ENCODE data around the gene GRK4. TPM values are rescaled to one million over a fixed set of nuclear protein-coding genes. Genes with fewer than 3 reads are reported as not detected.

GRK4 gene
- polyA plus RNA-seq, 1 donor from 2014 or later = 0.99 TPM

DNA sequence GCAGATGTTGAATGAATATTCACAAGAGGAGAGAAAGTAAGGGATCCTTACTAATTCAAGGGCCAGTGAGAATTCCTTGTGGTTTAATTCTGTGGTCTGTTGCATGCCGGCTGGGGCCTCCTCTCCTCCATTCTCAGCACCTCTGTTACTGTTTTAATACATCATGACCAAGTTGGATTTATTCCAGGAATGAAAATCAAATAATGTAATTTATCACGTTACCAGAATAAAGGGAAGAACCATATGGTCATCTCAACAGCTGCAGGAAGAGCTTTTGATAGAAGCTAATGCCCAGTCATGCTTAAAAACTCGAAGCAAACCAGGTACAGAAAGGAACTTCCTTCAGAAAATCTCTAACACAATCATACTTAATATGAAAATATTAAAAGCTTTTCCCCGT is 54.1 kb downstream of the GRK4 start:
- Mint-ChIP-seq H3K36me3 (peaks cover 2% of the 10 kb centered on the region), H3K9me3 (peaks cover 0 to 3% (median 0%) of the 10 kb centered on the region in 3 donors), H3K4me3 (no peak overlapping the region), H3K27ac (no peak overlapping the region), H3K4me1 (peaks cover 9% of the 10 kb centered on the region in 3 donors), H3K27me3 (peaks cover 17% of the 10 kb centered on the region)

DNA sequence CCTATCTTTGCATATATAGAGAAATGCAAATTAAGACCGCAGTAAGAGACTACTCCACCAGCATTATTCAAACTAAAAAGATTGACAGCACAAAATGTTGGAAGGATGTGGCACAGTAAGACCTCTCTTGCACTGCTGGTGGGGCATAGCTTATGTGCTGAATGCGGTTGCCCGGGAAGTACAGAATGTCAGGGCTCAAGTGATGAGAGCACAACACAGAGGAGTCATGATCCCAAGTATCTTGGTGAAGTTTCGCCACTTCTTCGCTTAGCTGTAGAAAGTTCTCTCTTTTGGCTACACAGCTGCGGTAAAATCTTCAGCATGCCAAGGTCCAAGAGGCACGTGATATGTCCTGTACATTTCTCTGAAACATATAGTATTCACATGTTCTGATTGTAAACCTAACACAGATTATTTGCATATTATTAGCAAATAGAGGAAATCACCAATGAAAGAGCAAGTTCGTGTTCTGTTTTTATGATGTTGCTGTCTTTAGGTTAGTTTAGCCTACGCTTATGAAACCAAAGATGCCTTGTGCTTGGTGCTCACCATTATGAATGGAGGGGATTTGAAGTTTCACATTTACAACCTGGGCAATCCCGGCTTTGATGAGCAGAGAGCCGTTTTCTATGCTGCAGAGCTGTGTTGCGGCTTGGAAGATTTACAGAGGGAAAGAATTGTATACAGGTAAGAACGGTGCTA is 55.9 kb downstream of the GRK4 start:
- Mint-ChIP-seq H3K9me3 (peaks cover 0 to 9% (median 0%) of the 10 kb centered on the region in 3 donors), H3K36me3 (peaks cover 3% of the 10 kb centered on the region), H3K27ac (no peak overlapping the region)

DNA sequence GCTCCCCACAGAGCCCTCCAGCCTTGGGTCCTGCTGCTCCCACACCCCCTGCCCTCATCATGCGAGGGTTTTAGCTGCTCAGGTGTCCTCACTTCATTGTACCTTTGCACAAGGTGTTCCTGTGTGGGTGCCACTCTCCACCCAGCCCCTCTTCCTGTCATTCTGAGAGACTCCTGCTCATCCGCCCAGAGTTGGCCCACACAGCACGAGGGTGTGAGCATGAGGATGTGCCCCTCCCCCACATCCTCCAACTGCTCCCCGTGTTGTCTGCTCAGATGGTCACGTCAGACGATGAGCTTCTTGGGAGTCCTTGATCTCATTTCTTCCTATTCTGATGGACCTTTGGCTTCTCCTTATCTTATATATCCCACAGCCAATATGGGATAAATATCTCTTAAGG is 57.8 kb downstream of the GRK4 start:
- Mint-ChIP-seq H3K27ac (no peak overlapping the region), H3K9me3 (peaks cover 0 to 9% (median 0%) of the 10 kb centered on the region in 3 donors), H3K27me3 (peaks cover 17% of the 10 kb centered on the region), H3K36me3 (peaks cover 3% of the 10 kb centered on the region), H3K4me3 (no peak overlapping the region), H3K4me1 (peaks cover 7 to 9% (median 9%) of the 10 kb centered on the region in 3 donors)

More for the DNA sequence above, 55.9 kb downstream of the GRK4 start:
- H3K27me3 Mint-ChIP-seq = peaks cover 17% of the 10 kb centered on the region
- H3K4me1 Mint-ChIP-seq = peaks cover 7 to 9% (median 9%) of the 10 kb centered on the region in 3 donors
- peak overlapping the region in 1 of 4 donors; percentile 72 for H3K4me3 Mint-ChIP-seq

DNA sequence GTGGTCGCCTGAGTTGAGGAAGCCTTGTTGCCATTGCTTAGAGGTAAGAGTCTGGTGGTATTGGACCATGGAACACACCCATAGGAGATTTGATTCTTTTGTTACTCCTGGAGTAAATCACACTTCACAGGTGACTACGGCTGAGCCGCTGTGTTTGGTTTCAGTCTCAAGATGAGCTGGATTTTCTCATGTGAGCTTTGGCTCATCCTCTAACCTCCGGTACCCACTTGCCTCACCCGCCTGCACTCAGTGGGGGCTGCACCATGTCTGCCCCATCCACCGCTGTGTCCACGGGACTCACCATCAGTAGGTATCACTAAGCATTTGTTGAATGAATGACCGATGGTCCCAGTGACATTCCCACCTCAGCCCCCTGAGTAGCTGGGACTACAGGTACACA is 58.3 kb downstream of the GRK4 start:
- no peak overlapping the region for H3K27ac Mint-ChIP-seq
- peaks cover 3% of the 10 kb centered on the region for H3K36me3 Mint-ChIP-seq
- H3K4me1 Mint-ChIP-seq = peaks cover 7 to 9% (median 9%) of the 10 kb centered on the region in 3 donors
- peaks cover 0 to 9% (median 0%) of the 10 kb centered on the region in 3 donors for H3K9me3 Mint-ChIP-seq
- no peak overlapping the region for H3K4me3 Mint-ChIP-seq
- peaks cover 19% of the 10 kb centered on the region for H3K27me3 Mint-ChIP-seq

DNA sequence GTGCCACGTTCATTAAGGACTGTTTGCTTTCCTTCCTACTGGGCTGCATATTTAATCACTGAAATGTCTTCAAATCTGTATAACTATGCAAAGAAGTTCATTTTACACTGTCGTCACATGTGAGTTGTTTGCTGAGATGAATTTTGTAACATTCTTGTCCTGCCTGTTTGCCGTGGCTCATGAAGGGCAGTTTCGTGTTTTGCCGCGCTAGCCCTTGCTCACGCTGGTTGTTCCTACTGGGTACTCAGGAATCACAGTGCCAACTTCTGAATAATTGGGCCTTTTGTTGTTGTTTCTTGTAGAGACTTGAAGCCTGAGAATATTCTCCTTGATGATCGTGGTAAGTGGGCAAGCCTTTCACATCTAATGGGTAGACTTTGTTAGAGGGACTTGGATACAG is 58.7 kb downstream of the GRK4 start:
- Mint-ChIP-seq H3K9me3 (peaks cover 0 to 9% (median 0%) of the 10 kb centered on the region in 3 donors), H3K4me1 (peaks cover 7 to 9% (median 9%) of the 10 kb centered on the region in 3 donors), H3K27me3 (peaks cover 19% of the 10 kb centered on the region), H3K4me3 (no peak overlapping the region), H3K27ac (no peak overlapping the region), H3K36me3 (peaks cover 3% of the 10 kb centered on the region)

- Mint-ChIP-seq H3K36me3 (peaks cover 3% of the 10 kb centered on the region), H3K4me1 (peaks cover 7 to 9% (median 9%) of the 10 kb centered on the region in 3 donors), H3K9me3 (peaks cover 0 to 9% (median 0%) of the 10 kb centered on the region in 3 donors), H3K27ac (no peak overlapping the region), H3K4me3 (no peak overlapping the region), H3K27me3 (peaks cover 20% of the 10 kb centered on the region)
Observed at GRCh38 chr4:3022651-3023050, 59.3 kb downstream of the GRK4 start.

DNA sequence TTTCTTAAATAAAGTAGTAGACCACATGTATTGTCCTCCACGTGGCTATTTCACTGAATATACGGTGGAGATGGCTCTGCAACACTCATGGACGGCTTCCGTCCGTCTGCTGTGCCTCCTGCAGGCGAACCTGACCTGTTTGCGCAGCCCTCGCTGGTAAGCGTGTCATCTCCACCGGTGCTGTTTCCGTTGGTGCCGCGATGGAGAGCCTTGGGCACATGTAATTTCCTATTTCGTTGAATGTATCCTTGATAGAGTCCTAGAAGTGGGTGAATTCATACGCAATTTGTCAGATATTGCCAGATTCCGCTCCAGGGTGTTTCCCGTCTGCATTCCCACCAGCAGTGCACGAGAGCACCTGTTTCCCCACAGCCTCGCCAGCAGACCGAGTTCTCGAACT is 62.5 kb downstream of the GRK4 start:
- H3K27ac Mint-ChIP-seq = no peak overlapping the region
- H3K27me3 Mint-ChIP-seq = peaks cover 26% of the 10 kb centered on the region
- H3K4me1 Mint-ChIP-seq = no peaks in the 10 kb centered on the region
- peaks cover 0 to 9% (median 0%) of the 10 kb centered on the region in 3 donors for H3K9me3 Mint-ChIP-seq
- no peak overlapping the region for H3K4me3 Mint-ChIP-seq
- peaks cover 3% of the 10 kb centered on the region for H3K36me3 Mint-ChIP-seq

- H3K4me1 Mint-ChIP-seq = no peaks in the 10 kb centered on the region
- no peak overlapping the region for H3K4me3 Mint-ChIP-seq
- H3K27ac Mint-ChIP-seq = no peak overlapping the region
- peaks cover 3% of the 10 kb centered on the region for H3K36me3 Mint-ChIP-seq
- H3K9me3 Mint-ChIP-seq = peaks cover 0 to 9% (median 0%) of the 10 kb centered on the region in 3 donors
- H3K27me3 Mint-ChIP-seq = peaks cover 22% of the 10 kb centered on the region
Observed at GRCh38 chr4:3026540-3026939, 63.2 kb downstream of the GRK4 start.

DNA sequence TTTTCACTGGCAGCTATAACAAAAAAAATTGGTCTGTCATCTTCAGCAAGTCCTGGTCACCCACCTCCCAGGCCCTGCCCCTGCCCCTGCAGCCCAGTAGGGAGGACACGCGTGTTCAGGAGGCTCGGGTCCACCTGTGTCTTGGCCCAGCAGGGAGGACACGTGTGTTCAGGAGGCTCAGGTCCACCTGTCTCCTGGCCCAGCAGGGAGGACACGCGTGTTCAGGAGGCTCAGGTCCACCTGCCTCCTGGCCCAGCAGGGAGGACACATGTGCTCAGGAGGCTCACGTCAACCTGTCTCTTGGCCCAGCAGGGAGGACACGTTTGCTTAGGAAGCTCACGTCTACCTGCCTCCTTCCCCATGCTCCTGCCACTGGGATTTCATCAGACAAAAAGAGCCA is 66.1 kb downstream of the GRK4 start:
- H3K4me3 Mint-ChIP-seq = no peak overlapping the region
- no peaks in the 10 kb centered on the region for H3K9me3 Mint-ChIP-seq
- no peaks in the 10 kb centered on the region for H3K4me1 Mint-ChIP-seq
- no peak overlapping the region for H3K27ac Mint-ChIP-seq
- peaks cover 10% of the 10 kb centered on the region for H3K27me3 Mint-ChIP-seq
- no peaks in the 10 kb centered on the region for H3K36me3 Mint-ChIP-seq

DNA sequence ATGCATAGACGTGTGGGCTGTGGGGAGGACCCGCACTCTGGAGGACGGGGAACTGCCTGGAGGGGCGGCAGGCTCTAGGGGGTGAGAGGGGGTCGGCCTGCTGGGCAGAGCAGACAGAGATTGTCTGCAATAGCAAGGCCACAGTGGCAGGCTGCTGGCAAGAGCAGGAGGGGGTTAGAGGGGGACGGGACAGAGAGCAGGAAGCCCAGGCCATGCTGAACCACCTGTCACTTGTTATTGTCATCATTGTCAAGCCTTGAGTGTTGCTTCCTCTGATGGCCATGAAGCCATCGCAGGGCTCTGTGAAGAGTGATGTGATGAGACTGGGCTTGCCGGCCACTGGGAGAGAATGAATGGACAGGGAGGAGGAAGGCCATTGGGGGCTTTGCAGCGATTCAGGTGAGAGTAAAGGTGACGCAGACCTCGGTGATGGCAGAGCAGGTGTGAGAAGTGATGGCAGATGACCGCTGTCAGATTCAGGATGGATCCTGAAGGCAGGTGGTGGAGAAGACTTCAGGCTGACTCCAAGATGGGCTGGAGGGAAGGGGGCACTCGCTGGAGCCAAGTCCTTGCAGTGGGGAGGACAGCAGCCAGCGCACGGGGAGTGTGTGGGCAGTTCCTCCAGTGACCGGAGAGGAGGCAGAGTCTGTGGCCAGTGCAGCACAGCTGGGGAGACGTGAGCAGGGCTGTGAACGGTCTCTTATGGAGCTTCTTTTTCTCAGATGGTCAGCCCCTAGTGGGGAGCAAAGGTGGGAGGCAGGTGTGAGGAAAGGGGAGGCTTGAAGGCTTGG is 67.4 kb downstream of the GRK4 start:
- H3K4me3 Mint-ChIP-seq = peak overlapping the region in 1 of 4 donors; percentile 40
- H3K9me3 Mint-ChIP-seq = no peaks in the 10 kb centered on the region
- no peak overlapping the region for H3K27ac Mint-ChIP-seq
- no peaks in the 10 kb centered on the region for H3K36me3 Mint-ChIP-seq
- H3K4me1 Mint-ChIP-seq = no peaks in the 10 kb centered on the region
- H3K27me3 Mint-ChIP-seq = peaks cover 10% of the 10 kb centered on the region

DNA sequence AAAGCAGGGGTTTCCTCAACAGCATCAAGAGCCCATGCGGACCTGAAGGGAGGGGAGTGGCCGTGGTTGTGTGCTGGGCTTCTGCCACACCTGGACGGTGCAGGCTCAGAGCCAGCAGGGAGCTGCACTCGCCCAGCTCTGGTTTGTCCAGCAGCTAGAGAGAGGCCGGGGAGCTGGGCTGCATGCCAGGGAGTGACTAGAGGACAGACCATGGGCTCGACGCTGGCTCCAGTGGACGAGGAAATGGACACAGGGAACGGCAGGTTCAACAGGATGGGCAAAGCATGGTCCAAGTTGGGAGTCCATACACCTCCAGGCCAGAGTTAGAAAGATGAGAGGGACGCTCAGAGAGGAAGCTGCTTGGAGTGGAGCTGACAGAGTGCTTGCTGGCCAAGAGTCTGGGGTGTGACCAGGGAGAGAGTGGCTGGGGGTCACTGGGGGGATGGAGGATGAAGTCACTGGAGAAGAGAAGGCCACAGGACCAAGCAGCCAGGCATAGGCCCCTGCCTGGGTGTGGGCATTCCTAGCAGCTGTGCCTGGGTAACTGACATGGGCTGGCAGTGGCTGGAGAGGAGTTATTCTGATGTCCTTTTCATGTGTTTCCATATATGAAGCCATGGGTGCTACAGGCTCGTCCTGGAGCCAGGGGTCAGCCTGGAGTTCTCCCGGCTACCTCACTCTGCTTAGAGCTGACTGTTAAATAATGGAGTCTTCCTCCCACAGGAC is 68.1 kb downstream of the GRK4 start:
- Mint-ChIP-seq H3K4me3 (no peak overlapping the region), H3K27me3 (peaks cover 9% of the 10 kb centered on the region)

GRCh38 chr4:3034231-3034630 is 70.9 kb downstream of the GRK4 start:
- Mint-ChIP-seq H3K27ac (no peak overlapping the region), H3K9me3 (no peaks in the 10 kb centered on the region), H3K4me3 (no peak overlapping the region), H3K4me1 (peaks cover 4 to 12% (median 10%) of the 10 kb centered on the region in 3 donors), H3K36me3 (peaks cover 3% of the 10 kb centered on the region), H3K27me3 (peaks cover 6% of the 10 kb centered on the region)

More for the DNA sequence above, 68.1 kb downstream of the GRK4 start:
- H3K27ac Mint-ChIP-seq = no peak overlapping the region
- no peaks in the 10 kb centered on the region for H3K9me3 Mint-ChIP-seq
- no peaks in the 10 kb centered on the region for H3K36me3 Mint-ChIP-seq
- H3K4me1 Mint-ChIP-seq = no peaks in the 10 kb centered on the region

GRCh38 chr4:3035249-3035648 is 71.9 kb downstream of the GRK4 start:
- Mint-ChIP-seq H3K36me3 (peaks cover 3% of the 10 kb centered on the region), H3K4me3 (peak overlapping the region in 1 of 4 donors; percentile 23), H3K9me3 (no peaks in the 10 kb centered on the region), H3K27ac (peak overlapping the region in 1 of 3 donors; percentile 74), H3K27me3 (peaks cover 6% of the 10 kb centered on the region), H3K4me1 (peaks cover 5 to 16% (median 12%) of the 10 kb centered on the region in 3 donors)

DNA sequence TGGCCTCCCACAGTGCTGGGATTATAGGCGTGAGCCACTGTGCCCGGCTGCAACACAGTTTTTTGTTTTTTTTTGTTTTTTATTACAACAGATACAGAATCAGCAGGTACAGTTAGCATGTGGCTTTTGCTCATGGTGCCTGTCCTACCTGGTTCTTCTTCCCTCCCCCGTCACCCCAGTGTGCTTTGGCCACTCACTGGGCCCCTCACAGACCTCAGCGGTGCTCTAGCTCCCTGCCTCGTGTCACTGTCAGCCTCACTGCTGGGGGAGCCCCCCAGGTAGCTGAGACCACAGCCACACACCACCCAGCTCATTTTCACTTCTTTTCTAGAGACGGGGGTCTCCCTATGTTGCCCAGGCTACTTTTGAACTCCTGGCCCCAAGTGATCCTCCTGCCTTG is 72.3 kb downstream of the GRK4 start:
- H3K27me3 Mint-ChIP-seq = peaks cover 6% of the 10 kb centered on the region
- H3K4me1 Mint-ChIP-seq = peaks cover 10 to 16% (median 16%) of the 10 kb centered on the region in 3 donors
- no peak overlapping the region for H3K27ac Mint-ChIP-seq
- H3K4me3 Mint-ChIP-seq = no peak overlapping the region
- peaks cover 3% of the 10 kb centered on the region for H3K36me3 Mint-ChIP-seq
- no peaks in the 10 kb centered on the region for H3K9me3 Mint-ChIP-seq

Measured in IgD-negative memory B cell (primary cell).